Aorta (tissue), 5 donors: ENCODE results near the gene TNP1. TPM values are rescaled to one million over a fixed set of nuclear protein-coding genes. Genes with fewer than 3 reads are reported as not detected.
A peak's percentile ranks its signal among the peaks of the same experiment; 100 is the strongest.

Experiments
- ATAC-seq: fragments of 200-7000 bp; cut with Tn5 transposase; one replicate; pipeline ENCODE4 v1.9.1; 2022; ENCODE audit warnings: moderate library complexity; ENCODE audit not compliant: low FRiP score
- DNase-seq, 2 donors: peaks; one replicate each; pipeline ENCODE4 v3.0.0-alpha.2; 2020
- H3K27ac ChIP-seq, 2 donors: one replicate each; pipeline ENCODE4 v1.5.1; 2013; ENCODE audit warnings: low read length in 2 of 2, mild to moderate bottlenecking in 2 of 2, moderate library complexity in 2 of 2, control low read depth in 1 of 2, inconsistent platforms in 1 of 2, low read depth in 1 of 2
- H3K27me3 ChIP-seq, 2 donors: one replicate each; pipeline ENCODE4 v1.6.1; 2013; ENCODE audit warnings: control low read depth in 1 of 2, low read length in 1 of 2, mild to moderate bottlenecking in 1 of 2, moderate library complexity in 1 of 2; ENCODE audit not compliant: insufficient read depth in 2 of 2, control insufficient read depth in 1 of 2
- H3K36me3 ChIP-seq, 2 donors: one replicate each; pipeline ENCODE4 v1.6.1; 2013; ENCODE audit warnings: control low read depth in 1 of 2, low read length in 1 of 2, mild to moderate bottlenecking in 1 of 2; ENCODE audit not compliant: insufficient read depth in 2 of 2, control insufficient read depth in 1 of 2
- H3K4me1 ChIP-seq, 2 donors: one replicate each; pipeline ENCODE4 v1.6.1; 2013; ENCODE audit warnings: low read length in 2 of 2, control low read depth in 1 of 2, mild to moderate bottlenecking in 1 of 2, moderate library complexity in 1 of 2; ENCODE audit not compliant: insufficient read depth in 2 of 2, control insufficient read depth in 1 of 2
- H3K4me3 ChIP-seq, 2 donors: one replicate each; pipeline ENCODE4 v1.5.1; 2013; ENCODE audit warnings: low read length in 2 of 2, control low read depth in 1 of 2, mild to moderate bottlenecking in 1 of 2
- H3K9me3 ChIP-seq: one replicate; pipeline ENCODE4 v1.6.1; 2013; ENCODE audit warnings: mild to moderate bottlenecking, low read length; ENCODE audit not compliant: control insufficient read depth
- WGBS, 2 donors: extraction: QIAGEN DNeasy Blood & Tissue Kit; methylation state at CpG; one replicate each; pipeline ENCODE4 v1.1.7; 2013; 5-methylcytosine and 5-hydroxymethylcytosine counted together
- intact Hi-C, 2 donors: fragments of 100-400 bp; cut with DNase I; formaldehyde crosslinking; loops; one replicate each; pipeline versions ENCODE4 v1.14.2 to v1.15.0; 2022
- polyA plus RNA-seq, 2 donors: library from polyadenylated mRNA; stranded (reverse); fragments of 200-250 nt; gene quantifications; one replicate each; pipeline ENCODE4 v1.2.3, GENCODE V29; 2013
- total RNA-seq, 2 donors: library from RNA; stranded (reverse); fragmentation: NEBNext Ultra II Directional; extraction: Animal tissue kit (Norgen Biotek cat#: 25700); gene quantifications; one replicate each; pipeline ENCODE4 v1.2.1, GENCODE V29; 2021
- donor health status: healthy with polysubstance abuse.
- donor health status: Bipolar disorder and iron deficiency.
- donor health status: DM: no; HTN: no; CAD: no.
- donor health status: DM: no; HTN: no; CAD: no.
- donor health status: DM: yes; HTN: yes; CAD: no.

Gene TNP1
- total and polyA plus RNA-seq, 4 donors: not detected

DNA sequence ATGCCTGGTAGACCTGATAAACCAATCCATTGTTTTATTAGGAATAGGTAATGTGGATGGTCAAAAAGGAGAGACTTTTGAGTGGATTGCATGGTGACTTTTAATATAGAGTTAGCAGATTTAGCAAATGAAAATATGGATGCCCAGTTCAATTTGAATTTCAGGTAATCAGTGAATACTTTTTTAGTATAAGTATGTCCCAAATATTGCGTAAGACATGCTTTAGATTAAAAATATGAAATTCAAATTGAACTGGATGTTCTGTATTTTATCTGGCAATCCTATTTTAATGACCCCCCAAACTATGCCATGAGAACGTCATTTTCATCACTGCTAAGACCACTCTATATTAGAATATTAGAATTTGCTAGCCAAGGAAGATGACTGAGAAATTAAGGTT is 30.3 kb upstream of the TNP1 start:
- DNase-seq (no peak), ATAC-seq (no peak)
- no peaks in the 10 kb centered on the region for H3K9me3 ChIP-seq
- H3K4me3 ChIP-seq: no peak overlapping the region
- peaks cover 0 to 3% of the 10 kb centered on the region in 2 donors for H3K4me1 ChIP-seq
- no peaks in the 10 kb centered on the region for H3K27me3 ChIP-seq
- H3K36me3 ChIP-seq: no peaks in the 10 kb centered on the region
- WGBS, 2 donors: 95 to 99% methylated on average over 2 of the region's 2 CpGs
- no peak overlapping the region for H3K27ac ChIP-seq
- intact Hi-C loops: no loop called here

DNA sequence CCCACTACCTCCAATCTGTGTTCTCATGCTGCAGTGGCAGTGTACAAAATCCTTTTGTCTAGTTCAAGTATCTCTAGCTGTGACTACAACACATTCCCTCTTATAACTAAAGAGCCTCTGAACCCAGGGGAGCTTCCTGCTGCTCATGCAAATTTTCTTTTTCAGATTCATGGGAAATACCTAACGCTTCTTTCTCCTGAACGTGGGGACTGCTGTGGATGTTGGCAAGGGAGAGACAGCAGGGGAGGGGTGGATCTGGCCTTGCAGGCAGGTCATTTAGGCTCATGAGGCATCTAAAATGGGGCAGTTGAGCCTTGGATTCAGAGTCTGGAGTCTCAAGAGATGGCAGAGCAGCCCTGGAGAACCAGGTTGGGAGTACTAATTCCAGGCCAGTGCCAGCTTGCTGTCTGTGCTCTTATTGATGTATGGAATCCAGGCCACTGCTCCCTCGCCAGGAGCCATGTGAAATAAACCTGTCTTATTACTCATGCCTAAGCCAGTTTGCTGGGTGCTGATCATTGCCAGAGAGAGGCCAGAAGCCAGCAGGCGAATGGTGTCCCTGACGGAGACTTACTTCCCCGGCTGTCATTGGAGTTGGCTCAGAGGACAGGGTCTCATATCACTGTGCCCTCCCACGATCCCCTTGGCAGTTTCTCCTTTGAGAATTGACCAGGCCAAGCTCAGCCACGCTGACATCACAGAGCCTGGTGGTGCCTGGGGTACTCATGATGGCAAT is 29.2 kb upstream of the TNP1 start:
- no peaks in the 10 kb centered on the region for H3K27me3 ChIP-seq
- peaks cover 0 to 3% of the 10 kb centered on the region in 2 donors for H3K4me1 ChIP-seq
- WGBS, 2 donors: 9 to 16% methylated on average over 8 of the region's 8 CpGs
- H3K4me3 ChIP-seq: no peak overlapping the region
- no peak for ATAC-seq
- DNase-seq: peak; percentile 66 to 81
- H3K9me3 ChIP-seq: no peaks in the 10 kb centered on the region
- intact Hi-C loops: loop anchor here in 1 of 2 donors (10.0 kb wide), 1 partner anchor 94 kb away; no protein-coding TSS in a partner anchor
- no peaks in the 10 kb centered on the region for H3K36me3 ChIP-seq
- H3K27ac ChIP-seq: peak overlapping the region in 1 of 2 donors; percentile 16

DNA sequence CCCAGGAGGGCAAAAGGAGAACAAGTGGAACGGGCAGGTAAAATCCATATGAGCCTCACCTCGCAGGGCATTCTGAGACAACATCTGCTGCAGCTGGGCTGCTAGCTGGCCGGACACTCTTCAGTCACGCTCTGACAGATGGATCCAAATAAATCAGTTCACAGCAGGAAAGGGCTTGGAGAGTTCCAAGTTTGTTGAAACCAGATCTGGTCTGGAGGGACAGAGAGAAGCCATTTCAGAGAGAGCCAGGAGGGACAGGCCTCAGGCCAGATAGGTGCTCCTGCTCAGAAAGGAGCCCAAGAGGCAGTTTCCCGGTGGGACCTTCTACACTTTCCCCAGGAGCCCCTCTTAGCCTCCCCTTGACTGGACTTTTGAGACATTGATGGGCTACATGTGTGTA is 28.2 kb upstream of the TNP1 start:
- no peaks in the 10 kb centered on the region for H3K9me3 ChIP-seq
- intact Hi-C loops: loop anchor here in 1 of 2 donors (10.0 kb wide), 1 partner anchor 93 kb away; no protein-coding TSS in a partner anchor
- WGBS, 2 donors: 85 to 95% methylated on average over 5 of the region's 5 CpGs
- peaks cover 0 to 3% of the 10 kb centered on the region in 2 donors for H3K4me1 ChIP-seq
- ATAC-seq (no peak), DNase-seq (no peak)
- no peaks in the 10 kb centered on the region for H3K36me3 ChIP-seq
- no peaks in the 10 kb centered on the region for H3K27me3 ChIP-seq
- H3K4me3 ChIP-seq: no peak overlapping the region
- peak overlapping the region in 1 of 2 donors; percentile 12 for H3K27ac ChIP-seq

DNA sequence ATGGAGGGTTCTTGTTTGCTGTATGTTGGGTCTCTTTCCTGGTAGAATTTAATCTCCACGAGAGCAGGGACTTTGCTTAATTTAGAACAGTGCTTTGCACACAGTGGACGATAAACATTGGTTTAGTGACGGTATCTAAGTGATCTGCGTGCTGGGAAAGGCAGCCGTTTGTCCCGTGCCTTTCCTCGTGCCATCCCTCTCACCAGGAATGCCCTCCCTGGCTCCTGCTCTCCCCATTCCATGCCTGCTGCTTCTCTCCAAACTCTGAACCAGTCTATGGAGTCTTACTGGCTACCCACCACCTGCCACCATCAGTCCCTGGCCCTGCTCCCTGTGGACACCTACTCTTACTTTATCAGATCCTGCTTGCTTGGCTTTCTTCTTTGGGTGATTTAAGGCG is 27.3 kb upstream of the TNP1 start:
- Histone ChIP-seq H3K36me3 (no peaks in the 10 kb centered on the region), H3K27ac (no peak overlapping the region), H3K9me3 (no peaks in the 10 kb centered on the region), H3K27me3 (no peaks in the 10 kb centered on the region), H3K4me1 (peaks cover 0 to 3% of the 10 kb centered on the region in 2 donors), H3K4me3 (no peak overlapping the region)
- 80 to 81% methylated on average over 8 of the region's 8 CpGs for WGBS, 2 donors
- intact Hi-C loops: loop anchor here in 1 of 2 donors (10.0 kb wide), 1 partner anchor 92 kb away; no protein-coding TSS in a partner anchor
- no peak for ATAC-seq
- DNase-seq: no peak

DNA sequence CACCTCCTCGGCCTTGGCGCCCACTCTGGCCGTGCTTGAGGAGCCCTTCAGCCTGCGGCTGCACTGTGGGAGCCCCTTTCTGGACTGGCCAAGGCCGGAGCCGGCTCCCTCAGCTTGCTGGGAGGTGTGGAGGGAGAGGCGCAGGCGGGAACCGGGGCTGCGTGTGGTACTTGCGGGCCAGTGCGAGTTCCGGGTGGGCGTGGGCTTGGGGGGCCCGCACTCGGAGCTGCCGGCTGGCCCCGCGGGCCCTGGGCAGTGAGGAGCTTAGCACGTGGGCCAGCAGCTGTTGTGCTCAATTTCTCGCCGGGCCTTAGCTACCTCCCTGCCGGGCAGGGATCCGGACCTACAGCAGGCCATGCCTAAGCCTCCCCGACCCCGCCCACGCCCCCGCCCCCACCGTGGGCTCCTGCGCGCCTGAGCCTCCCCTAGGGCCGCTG is 25.3 kb upstream of the TNP1 start:
- H3K36me3 ChIP-seq: no peaks in the 10 kb centered on the region
- H3K27ac ChIP-seq: no peak overlapping the region
- no peak overlapping the region for H3K4me3 ChIP-seq
- H3K9me3 ChIP-seq: no peaks in the 10 kb centered on the region
- no peak for ATAC-seq
- intact Hi-C loops: loop anchor here in 1 of 2 donors (10.0 kb wide), 1 partner anchor 90 kb away; no protein-coding TSS in a partner anchor
- no peak for DNase-seq
- H3K27me3 ChIP-seq: no peaks in the 10 kb centered on the region
- H3K4me1 ChIP-seq: peaks cover 0 to 3% of the 10 kb centered on the region in 2 donors
- 95 to 98% methylated on average over 32 of the region's 32 CpGs for WGBS, 2 donors

DNA sequence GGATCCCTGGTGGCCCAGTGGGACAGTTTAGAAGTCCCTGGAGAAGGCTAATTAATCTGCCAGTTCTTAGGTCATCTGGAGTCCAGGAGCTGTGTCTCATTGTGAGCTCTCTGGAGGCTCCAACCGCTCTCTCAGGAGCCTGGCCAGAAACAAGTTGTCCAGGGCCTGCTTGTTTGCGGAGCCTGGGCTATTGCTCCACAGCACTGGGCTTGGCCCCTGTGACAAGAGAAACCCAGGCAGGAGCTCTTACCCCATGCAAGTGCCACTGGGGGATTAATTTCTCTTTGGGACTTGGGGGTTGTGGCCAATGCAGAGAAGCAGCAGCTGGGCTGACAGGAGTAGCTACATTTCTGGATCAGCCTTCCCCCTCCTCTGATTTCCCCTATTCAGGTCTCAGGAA is 24.5 kb upstream of the TNP1 start:
- DNase-seq (no peak), ATAC-seq (no peak)
- Histone ChIP-seq H3K27ac (no peak overlapping the region), H3K27me3 (no peaks in the 10 kb centered on the region), H3K9me3 (no peaks in the 10 kb centered on the region), H3K4me3 (no peak overlapping the region), H3K36me3 (no peaks in the 10 kb centered on the region), H3K4me1 (peaks cover 0 to 3% of the 10 kb centered on the region in 2 donors)
- intact Hi-C loops: loop anchor here (5.0 to 10.0 kb wide), 2 partner anchors 90 to 187 kb away; partner anchors contain the start of gene IGFBP5 (in 1 of the 2)
- WGBS, 2 donors: 61 to 76% methylated on average over 2 of the region's 2 CpGs

DNA sequence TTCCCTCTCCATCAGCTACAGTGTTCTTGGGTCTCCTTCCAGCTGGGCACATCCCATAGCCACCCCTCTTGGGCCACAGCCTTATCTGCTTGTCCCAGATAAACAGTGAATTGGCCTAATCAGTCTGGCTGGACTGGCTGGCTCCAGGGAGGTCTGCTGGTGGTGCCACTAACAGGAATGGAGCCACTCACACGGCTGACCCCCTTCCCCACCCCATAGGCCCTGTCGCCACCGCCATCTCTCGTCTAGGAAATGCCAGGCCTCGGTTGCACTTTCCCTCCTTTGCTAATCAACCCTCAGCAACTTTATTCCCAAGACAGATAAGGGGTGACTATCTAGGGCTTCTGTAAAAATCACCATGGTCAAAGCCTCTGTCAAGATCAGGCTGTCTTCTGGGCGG is 23.0 kb upstream of the TNP1 start:
- Histone ChIP-seq H3K36me3 (no peaks in the 10 kb centered on the region), H3K4me3 (no peak overlapping the region), H3K27me3 (no peaks in the 10 kb centered on the region), H3K27ac (no peak overlapping the region), H3K4me1 (no peaks in the 10 kb centered on the region), H3K9me3 (no peaks in the 10 kb centered on the region)
- intact Hi-C loops: loop anchor here (5.0 to 10.0 kb wide), 2 partner anchors 88 to 186 kb away; partner anchors contain the start of gene IGFBP5 (in 1 of the 2)
- 28 to 44% methylated on average over 6 of the region's 6 CpGs for WGBS, 2 donors
- ATAC-seq: no peak
- DNase-seq: no peak

DNA sequence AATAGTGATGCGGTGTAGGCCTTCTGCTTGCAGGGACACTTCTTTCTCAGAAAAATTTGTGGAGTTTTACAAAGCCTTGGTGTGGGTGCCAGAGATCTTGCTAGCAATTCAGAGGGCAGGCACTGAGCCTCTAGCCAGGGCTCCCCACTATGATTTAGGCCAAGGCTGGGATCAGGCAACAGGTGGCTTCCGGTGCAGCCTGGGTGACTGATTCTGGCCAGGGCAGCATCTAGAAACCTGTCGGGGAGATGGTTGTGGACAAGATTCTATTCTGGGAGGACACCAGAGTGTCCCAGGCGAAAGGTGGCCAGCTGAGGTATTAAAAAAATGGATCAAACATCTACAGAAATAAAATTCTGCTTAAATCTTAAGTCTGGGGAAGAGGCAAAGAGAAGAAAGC is 21.5 kb upstream of the TNP1 start:
- Histone ChIP-seq H3K27me3 (no peaks in the 10 kb centered on the region), H3K9me3 (no peaks in the 10 kb centered on the region), H3K36me3 (no peaks in the 10 kb centered on the region), H3K4me3 (no peak overlapping the region), H3K27ac (no peak overlapping the region), H3K4me1 (no peaks in the 10 kb centered on the region)
- 77 to 79% methylated on average over 4 of the region's 4 CpGs for WGBS, 2 donors
- no peak for DNase-seq
- intact Hi-C loops: loop anchor here (5.0 to 10.0 kb wide), 2 partner anchors 87 to 184 kb away; partner anchors contain the start of gene IGFBP5 (in 1 of the 2)
- ATAC-seq: no peak
